ENCODE results near the gene SLIT3.

SLIT3 gene

GRCh38 chr5:169104937-169105494, 195.9 kb downstream of the SLIT3 start:
- Histone ChIP-seq H3K4me3 (replicated peaks; ENCODE audit: insufficient read depth, low read length) (no peak overlapping the region), H3K27me3 (ENCODE audit: insufficient read depth, poor library complexity, severe bottlenecking) (no peaks in the 10 kb centered on the region), H3K27ac (replicated peaks) (no peak overlapping the region)
- TF ChIP-seq POLR2AphosphoS5 (IDR thresholded peaks at IDR 0.05; ENCODE audit: low read depth) (no peak), SPI1 (IDR thresholded peaks at IDR 0.05; ENCODE audit: borderline replicate concordance, low read depth) (no peak), REST (IDR thresholded peaks at IDR 0.05; ENCODE audit: insufficient replicate concordance, low read depth) (no peak), GABPA (IDR thresholded peaks at IDR 0.05; ENCODE audit: low read depth) (no peak), CTCF (IDR thresholded peaks at IDR 0.05; ENCODE audit: insufficient read depth, low read length) (no peak)
- no peak for DNase-seq (ENCODE audit: low read depth in 1 of 2, low spot score in 1 of 2)

- Histone ChIP-seq H3K4me3 (replicated peaks; ENCODE audit: insufficient read depth, low read length) (no peak overlapping the region), H3K27me3 (ENCODE audit: insufficient read depth, poor library complexity, severe bottlenecking) (no peaks in the 10 kb centered on the region), H3K27ac (replicated peaks) (no peak overlapping the region)
- TF ChIP-seq CTCF (IDR thresholded peaks at IDR 0.05; ENCODE audit: insufficient read depth, low read length) (no peak), GABPA (IDR thresholded peaks at IDR 0.05; ENCODE audit: low read depth) (no peak), SPI1 (IDR thresholded peaks at IDR 0.05; ENCODE audit: borderline replicate concordance, low read depth) (no peak), POLR2AphosphoS5 (IDR thresholded peaks at IDR 0.05; ENCODE audit: low read depth) (no peak), REST (IDR thresholded peaks at IDR 0.05; ENCODE audit: insufficient replicate concordance, low read depth) (no peak)
- DNase-seq (ENCODE audit: low read depth in 1 of 2, low spot score in 1 of 2) = no peak
Measured at GRCh38 chr5:169103586-169104181, 197.3 kb downstream of the SLIT3 start.

GRCh38 chr5:169101966-169102365, 199.0 kb downstream of the SLIT3 start:
- Histone ChIP-seq H3K27me3 (ENCODE audit: insufficient read depth, poor library complexity, severe bottlenecking) (no peaks in the 10 kb centered on the region), H3K4me3 (replicated peaks; ENCODE audit: insufficient read depth, low read length) (no peak overlapping the region), H3K27ac (replicated peaks) (no peak overlapping the region)
- TF ChIP-seq SPI1 (IDR thresholded peaks at IDR 0.05; ENCODE audit: borderline replicate concordance, low read depth) = no peak
- TF ChIP-seq CTCF (IDR thresholded peaks at IDR 0.05; ENCODE audit: insufficient read depth, low read length) = no peak
- TF ChIP-seq GABPA (IDR thresholded peaks at IDR 0.05; ENCODE audit: low read depth) = no peak
- no peak for TF ChIP-seq POLR2AphosphoS5 (IDR thresholded peaks at IDR 0.05; ENCODE audit: low read depth)
- no peak for TF ChIP-seq REST (IDR thresholded peaks at IDR 0.05; ENCODE audit: insufficient replicate concordance, low read depth)
- DNase-seq (ENCODE audit: low read depth in 1 of 2, low spot score in 1 of 2) = no peak
